Mucosa of rectum (tissue), 2 donors: ENCODE data around the gene KRTAP9-2.
"Not testable (repeated sequence)": the region's sequence is repeated elsewhere in the genome, so short reads cannot be mapped to it uniquely, and the experiment has no call there.

Experiments used
- H3K27ac ChIP-seq, 2 donors: one replicate each; pipeline ENCODE4 v1.7.0; 2013; ENCODE audit warnings: inconsistent platforms in 2 of 2, low read depth in 2 of 2, low read length in 2 of 2
- H3K27me3 ChIP-seq, 2 donors: one replicate each; pipeline ENCODE4 v1.7.0; 2013; ENCODE audit warnings: low read length in 2 of 2; ENCODE audit not compliant: control insufficient read depth in 2 of 2, insufficient read depth in 2 of 2
- H3K36me3 ChIP-seq, 2 donors: one replicate each; pipeline ENCODE4 v1.7.0; 2013; ENCODE audit warnings: low read length in 2 of 2; ENCODE audit not compliant: control insufficient read depth in 2 of 2, insufficient read depth in 2 of 2
- H3K4me1 ChIP-seq, 2 donors: one replicate each; pipeline ENCODE4 v1.7.0; 2013; ENCODE audit warnings: low read length in 2 of 2, mild to moderate bottlenecking in 1 of 2; ENCODE audit not compliant: control insufficient read depth in 2 of 2, insufficient read depth in 2 of 2
- H3K4me3 ChIP-seq, 2 donors: one replicate each; pipeline ENCODE4 v1.7.0; 2013; ENCODE audit warnings: low read length in 2 of 2
- H3K9ac ChIP-seq, 2 donors: one replicate each; pipeline ENCODE4 v1.7.0; 2013; ENCODE audit warnings: low read length in 2 of 2, low read depth in 1 of 2, mild to moderate bottlenecking in 1 of 2
- H3K9me3 ChIP-seq, 2 donors: one replicate each; pipeline ENCODE4 v1.7.0; 2013; ENCODE audit warnings: low read length in 2 of 2; ENCODE audit not compliant: control insufficient read depth in 2 of 2
- donor health status: healthy.
- donor health status: Normal muscosa, but diverticular disease.

KRTAP9-2 gene

GRCh38 chr17:41258406-41258805 lies 32.0 kb downstream of the KRTAP9-2 start:
- Histone ChIP-seq H3K4me3 (no peak overlapping the region), H3K27me3 (peaks cover 14% of the 10 kb centered on the region in 2 donors), H3K9me3 (no peaks in the 10 kb centered on the region), H3K27ac (no peak overlapping the region), H3K9ac (no peak overlapping the region), H3K36me3 (no peaks in the 10 kb centered on the region), H3K4me1 (no peaks in the 10 kb centered on the region)

GRCh38 chr17:41263212-41263611 lies 36.8 kb downstream of the KRTAP9-2 start:
- H3K4me1 ChIP-seq, result no peaks in the 10 kb centered on the region
- H3K36me3 ChIP-seq, result no peaks in the 10 kb centered on the region
- H3K27me3 ChIP-seq, result peaks cover 2 to 10% of the 10 kb centered on the region in 2 donors
- H3K4me3 ChIP-seq, result no peak overlapping the region
- no peak overlapping the region for H3K9ac ChIP-seq
- H3K27ac ChIP-seq, result no peak overlapping the region
- H3K9me3 ChIP-seq, result no peaks in the 10 kb centered on the region

- peaks cover 0 to 10% of the 10 kb centered on the region in 2 donors for H3K27me3 ChIP-seq
- H3K9me3 ChIP-seq, result no peaks in the 10 kb centered on the region
- no peak overlapping the region for H3K27ac ChIP-seq
- no peak overlapping the region for H3K4me3 ChIP-seq
- no peaks in the 10 kb centered on the region for H3K36me3 ChIP-seq
- no peaks in the 10 kb centered on the region for H3K4me1 ChIP-seq
- H3K9ac ChIP-seq, result no peak overlapping the region
Measured at GRCh38 chr17:41264599-41264998, 38.2 kb downstream of the KRTAP9-2 start.

GRCh38 chr17:41265078-41265477 lies 38.6 kb downstream of the KRTAP9-2 start, which contains the start of gene KRTAP9-6:
Gene KRTAP9-6, plus strand, starts transcription at chr17:41265378. Its CDS starts 0 bp downstream, at chr17:41265378.
- H3K9ac ChIP-seq, result no peak within 1 kb of the TSS
- H3K27ac ChIP-seq, result no peak within 1 kb of the TSS
- no peaks in the 10 kb centered on the region for H3K4me1 ChIP-seq
- H3K27me3 ChIP-seq, result peaks cover 0 to 10% of the 10 kb centered on the region in 2 donors
- no peaks in the 10 kb centered on the region for H3K36me3 ChIP-seq
- no peak within 1 kb of the TSS for H3K4me3 ChIP-seq
- H3K9me3 ChIP-seq, result no peaks in the 10 kb centered on the region

DNA sequence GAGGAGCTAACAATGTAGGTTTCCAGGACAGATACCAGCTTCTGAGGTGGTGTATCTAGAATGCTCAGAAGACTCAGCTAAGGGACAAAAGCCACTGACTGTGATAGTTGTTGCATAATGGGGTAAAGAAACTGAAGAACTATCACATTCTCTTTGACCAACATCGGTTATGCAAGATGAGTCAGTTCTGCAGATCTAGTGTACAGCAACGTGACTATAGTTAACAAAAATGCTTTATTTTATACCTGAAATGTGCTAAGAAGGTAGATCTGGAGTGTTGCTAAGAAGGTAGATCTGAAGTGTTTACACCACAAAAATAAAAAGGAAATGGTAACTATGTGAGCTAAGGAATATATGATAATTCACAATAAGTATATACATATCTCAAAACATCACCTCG lies 41.3 kb downstream of the KRTAP9-2 start:
- peaks cover 0 to 6% of the 10 kb centered on the region in 2 donors for H3K27me3 ChIP-seq
- H3K36me3 ChIP-seq, result no peaks in the 10 kb centered on the region
- no peak overlapping the region for H3K4me3 ChIP-seq
- no peak overlapping the region for H3K9ac ChIP-seq
- H3K4me1 ChIP-seq, result no peaks in the 10 kb centered on the region
- no peak overlapping the region for H3K27ac ChIP-seq
- H3K9me3 ChIP-seq, result no peaks in the 10 kb centered on the region

- not testable (repeated sequence) for H3K27ac ChIP-seq, H3K36me3 ChIP-seq, H3K4me1 ChIP-seq
Measured at GRCh38 chr17:41271323-41271722, 44.9 kb downstream of the KRTAP9-2 start.

DNA sequence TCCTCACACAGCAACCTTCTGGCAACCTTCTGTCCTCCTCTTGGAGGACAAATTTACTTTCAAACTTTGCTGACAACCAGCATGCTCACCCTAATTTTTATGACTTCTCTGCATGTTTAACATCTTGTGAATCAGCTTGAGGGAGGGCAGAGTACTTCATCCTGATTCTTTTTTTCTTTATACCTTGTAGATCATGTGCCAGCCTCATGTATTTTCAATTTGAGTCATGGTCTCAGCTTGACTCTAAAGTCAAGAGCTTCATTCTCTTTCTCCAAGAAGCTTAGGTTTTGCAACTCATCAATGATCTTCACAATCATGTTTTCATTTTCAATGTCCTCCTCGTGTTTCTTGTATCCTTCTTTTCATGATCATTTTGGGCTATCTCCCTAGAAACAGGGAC lies 45.4 kb downstream of the KRTAP9-2 start:
- Histone ChIP-seq H3K36me3 (no peaks in the 10 kb centered on the region), H3K27me3 (peaks cover 0 to 5% of the 10 kb centered on the region in 2 donors), H3K9ac (no peak overlapping the region), H3K9me3 (no peaks in the 10 kb centered on the region), H3K4me1 (no peaks in the 10 kb centered on the region), H3K4me3 (no peak overlapping the region), H3K27ac (no peak overlapping the region)

More at GRCh38 chr17:41271323-41271722, 44.9 kb downstream of the KRTAP9-2 start:
- H3K27me3 ChIP-seq, H3K9ac ChIP-seq, H3K4me3 ChIP-seq, H3K9me3 ChIP-seq: not testable (repeated sequence)

DNA sequence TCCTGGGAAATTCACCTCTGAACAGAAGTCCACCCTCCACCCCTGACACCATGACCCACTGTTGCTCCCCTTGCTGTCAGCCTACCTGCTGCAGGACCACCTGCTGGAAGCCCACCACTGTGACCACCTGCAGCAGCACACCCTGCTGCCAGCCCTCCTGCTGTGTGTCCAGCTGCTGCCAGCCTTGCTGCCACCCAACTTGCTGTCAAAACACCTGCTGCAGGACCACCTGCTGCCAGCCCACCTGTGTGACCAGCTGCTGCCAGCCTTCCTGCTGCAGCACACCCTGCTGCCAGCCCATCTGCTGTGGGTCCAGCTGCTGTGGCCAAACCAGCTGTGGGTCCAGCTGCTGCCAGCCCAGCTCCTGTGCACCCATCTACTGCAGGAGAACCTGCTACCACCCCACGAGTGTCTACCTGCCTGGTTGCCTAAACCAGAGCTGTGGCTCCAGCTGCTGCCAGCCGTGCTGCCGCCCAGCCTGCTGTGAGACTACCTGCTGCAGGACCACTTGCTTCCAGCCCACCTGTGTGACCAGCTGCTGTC lies 49.3 kb downstream of the KRTAP9-2 start, which contains the start of gene KRTAP9-7:
Gene KRTAP9-7, plus strand, starts transcription at position 51 of the 543 bp plus-strand sequence. Its CDS starts 0 bp downstream, at position 51.
- not testable (repeated sequence) for H3K36me3 ChIP-seq

More for the DNA sequence above, 49.3 kb downstream of the KRTAP9-2 start, which contains the start of gene KRTAP9-7:
- H3K9me3 ChIP-seq, H3K27ac ChIP-seq, H3K4me3 ChIP-seq, H3K4me1 ChIP-seq, H3K27me3 ChIP-seq, H3K9ac ChIP-seq: not testable (repeated sequence)
